SK-N-MC (cell line): ENCODE data around the gene RCVRN.

Experiments
- DNase-seq: peaks from one replicate; pipeline ENCODE4 v3.0.0-alpha.2; 2011; ENCODE audit warnings: low read depth, low spot score
- H3K27ac ChIP-seq: fragments of 200-600 bp; sonication (generic); 2 replicates; pipeline ENCODE4 v1.5.1; 2016; ENCODE audit warnings: mixed run types
- H3K36me3 ChIP-seq: fragments of 200-600 bp; sonication (generic); 2 replicates; pipeline ENCODE4 v1.6.1; 2017; ENCODE audit warnings: antibody characterized with exemption, low read length, mixed read lengths; ENCODE audit not compliant: insufficient read depth
- H3K4me3 ChIP-seq: fragments of 200-600 bp; sonication (generic); 2 replicates; pipeline ENCODE4 v1.5.1; 2016
- H3K9ac ChIP-seq: fragments of 200-600 bp; sonication (generic); 2 replicates; pipeline ENCODE4 v1.8.0; 2017; ENCODE audit warnings: mixed run types, mixed read lengths; ENCODE audit not compliant: insufficient read length
- H3K9me3 ChIP-seq: fragments of 200-600 bp; sonication (generic); 2 replicates; pipeline ENCODE4 v1.6.1; 2017; ENCODE audit warnings: low read depth, mild to moderate bottlenecking, antibody characterized with exemption, low read length, moderate library complexity, mixed read lengths
- EZH2 ChIP-seq: fragments of 200-600 bp; sonication (generic); IDR thresholded peaks from one replicate; pipeline ENCODE4 v1.6.1; 2017; ENCODE audit warnings: antibody characterized with exemption
- FOXP2 ChIP-seq: optimal IDR thresholded peaks from 2 replicates; pipeline ENCODE3; 2011; ENCODE audit warnings: mild to moderate bottlenecking, moderate library complexity; ENCODE audit not compliant: insufficient read depth; ENCODE audit errors: extremely low read length, control extremely low read depth
- POLR2AphosphoS5 ChIP-seq: IDR thresholded peaks from 2 replicates; pipeline ENCODE4 v1.6.1; 2012; ENCODE audit warnings: mild to moderate bottlenecking, low read depth, low read length, borderline replicate concordance

RCVRN gene

DNA sequence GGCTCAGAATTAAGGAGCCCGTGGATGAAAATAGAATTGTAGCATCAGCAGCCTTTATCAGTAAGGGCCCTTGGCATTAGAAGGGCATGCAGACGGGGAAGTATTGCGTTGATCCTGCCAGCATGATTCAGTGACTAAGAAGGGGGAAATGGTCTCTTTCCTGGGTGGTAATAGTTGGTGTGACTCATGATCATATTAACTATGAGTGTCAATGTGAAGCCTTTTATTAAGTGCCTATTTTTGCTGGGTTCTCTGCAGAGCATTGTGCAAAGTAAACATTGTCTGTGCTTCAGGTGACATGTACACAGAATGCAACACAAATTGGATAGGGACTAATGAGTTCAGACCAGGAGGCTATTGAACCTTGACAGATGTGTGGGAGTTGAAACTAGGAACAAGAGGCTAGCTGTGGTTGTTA, 24.5 kb downstream of the RCVRN start:
- no peak overlapping the region for H3K27ac ChIP-seq
- no peak for DNase-seq
- H3K9me3 ChIP-seq: no peaks in the 10 kb centered on the region
- TF ChIP-seq POLR2AphosphoS5: no peak
- H3K36me3 ChIP-seq: no peaks in the 10 kb centered on the region
- H3K9ac ChIP-seq: no peak overlapping the region
- no peak overlapping the region for H3K4me3 ChIP-seq

DNA sequence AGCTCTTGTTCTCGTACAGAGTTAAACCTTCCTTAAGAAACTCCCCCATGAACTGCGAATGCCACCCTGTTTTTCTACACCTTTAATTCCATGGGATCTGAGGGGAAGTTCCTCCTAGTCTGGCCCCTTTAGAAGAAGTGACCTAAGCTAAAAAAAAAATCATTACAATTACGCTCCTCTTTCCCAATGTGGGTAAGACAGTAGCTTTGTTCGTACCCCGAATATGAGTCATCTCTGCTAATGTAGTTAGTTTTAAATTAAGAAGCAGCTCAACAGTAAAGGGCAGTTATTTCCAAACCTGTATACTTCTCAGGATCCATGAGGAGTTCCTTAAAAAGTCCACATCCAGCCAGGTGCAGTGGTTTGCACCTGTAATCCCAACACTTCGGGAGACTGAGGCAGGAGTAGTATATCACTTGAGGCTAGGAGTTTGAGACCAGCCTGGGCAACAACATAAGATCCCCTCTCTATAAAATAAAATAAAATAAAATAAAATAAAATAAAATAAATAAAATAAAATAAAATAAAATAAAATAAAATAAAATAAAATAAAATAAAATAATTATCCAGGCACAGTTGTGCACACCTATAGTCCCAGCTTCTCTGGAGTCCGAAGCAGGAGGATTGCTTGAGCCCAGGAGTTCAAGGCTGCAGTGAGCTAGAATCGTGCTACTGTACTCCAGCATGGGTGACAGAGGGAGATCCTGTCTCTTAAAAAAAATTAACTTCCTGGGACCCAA, 26.1 kb downstream of the RCVRN start:
- DNase-seq: no peak
- Histone ChIP-seq H3K36me3 (no peaks in the 10 kb centered on the region), H3K4me3 (no peak overlapping the region), H3K27ac (no peak overlapping the region), H3K9ac (no peak overlapping the region), H3K9me3 (no peaks in the 10 kb centered on the region)
- TF ChIP-seq EZH2 (no peak), FOXP2 (no peak), POLR2AphosphoS5 (no peak)

DNA sequence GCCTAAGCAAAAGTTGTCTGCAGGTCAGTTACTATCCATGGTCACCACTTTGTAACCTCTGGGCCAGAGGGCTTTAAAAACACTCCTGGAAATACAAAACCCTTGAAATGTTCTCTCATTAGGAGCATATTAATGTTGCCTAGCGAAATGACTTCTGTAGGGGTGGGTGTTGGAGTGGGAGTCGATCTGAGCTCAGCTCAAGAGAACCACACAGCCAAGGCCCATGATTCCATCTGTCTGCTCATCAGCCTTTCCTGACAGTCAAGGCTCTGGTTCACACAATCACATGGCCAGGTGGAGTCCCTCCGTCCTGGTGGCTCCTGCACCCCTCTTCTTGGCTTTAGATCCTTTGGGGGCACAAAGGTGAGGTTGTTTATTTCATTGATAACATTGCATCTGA, 26.7 kb downstream of the RCVRN start:
- no peak overlapping the region for H3K9ac ChIP-seq
- H3K36me3 ChIP-seq: no peaks in the 10 kb centered on the region
- no peaks in the 10 kb centered on the region for H3K9me3 ChIP-seq
- no peak for TF ChIP-seq EZH2
- TF ChIP-seq POLR2AphosphoS5: no peak
- TF ChIP-seq FOXP2: no peak
- no peak overlapping the region for H3K4me3 ChIP-seq
- DNase-seq: no peak
- no peak overlapping the region for H3K27ac ChIP-seq

DNA sequence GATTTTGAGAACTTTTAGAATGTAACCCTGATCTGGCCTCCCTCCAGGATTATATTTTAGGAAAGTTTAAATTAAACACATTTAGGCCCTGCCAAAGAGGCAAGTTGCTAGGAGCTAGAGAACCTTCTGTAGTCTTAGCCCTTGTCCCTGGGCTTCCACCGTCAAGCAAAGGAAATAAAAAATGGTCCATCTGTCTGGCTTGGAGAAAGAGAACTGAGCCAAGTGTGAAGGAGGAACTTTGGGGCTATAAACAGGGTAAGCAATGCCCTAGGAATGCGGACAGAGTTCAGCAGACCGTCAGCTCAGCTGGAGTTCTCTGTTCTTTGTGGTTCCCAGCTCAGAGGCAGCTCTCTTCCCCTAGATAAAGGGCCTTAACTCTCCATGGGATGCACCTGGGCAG, 29.6 kb downstream of the RCVRN start:
- Histone ChIP-seq H3K9me3 (no peaks in the 10 kb centered on the region), H3K4me3 (no peak overlapping the region), H3K9ac (no peak overlapping the region), H3K36me3 (no peaks in the 10 kb centered on the region), H3K27ac (no peak overlapping the region)
- no peak for DNase-seq
- TF ChIP-seq FOXP2 (no peak), POLR2AphosphoS5 (no peak), EZH2 (no peak)

DNA sequence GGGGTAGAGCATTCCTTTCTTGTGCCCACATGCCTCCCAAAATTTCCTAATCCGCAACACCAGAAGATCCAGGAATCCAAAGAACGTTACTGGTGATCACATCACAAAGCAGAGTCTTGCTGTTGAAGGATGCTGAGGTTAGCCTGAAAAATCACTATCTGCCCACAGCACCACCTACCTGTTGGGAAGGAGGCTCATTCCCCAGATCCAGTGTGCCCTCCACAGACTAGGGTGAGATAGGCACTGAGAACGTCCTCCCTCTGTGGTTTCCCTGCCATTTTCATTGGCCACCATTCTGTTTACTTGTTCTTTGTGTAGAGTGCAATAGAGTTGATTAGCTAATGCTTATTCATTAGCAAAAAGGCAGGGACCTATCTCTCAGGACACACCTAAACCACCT, 30.3 kb downstream of the RCVRN start:
- Histone ChIP-seq H3K36me3 (no peaks in the 10 kb centered on the region), H3K27ac (no peak overlapping the region), H3K9ac (no peak overlapping the region), H3K4me3 (no peak overlapping the region), H3K9me3 (no peaks in the 10 kb centered on the region)
- DNase-seq: no peak
- no peak for TF ChIP-seq FOXP2
- no peak for TF ChIP-seq EZH2
- no peak for TF ChIP-seq POLR2AphosphoS5

DNA sequence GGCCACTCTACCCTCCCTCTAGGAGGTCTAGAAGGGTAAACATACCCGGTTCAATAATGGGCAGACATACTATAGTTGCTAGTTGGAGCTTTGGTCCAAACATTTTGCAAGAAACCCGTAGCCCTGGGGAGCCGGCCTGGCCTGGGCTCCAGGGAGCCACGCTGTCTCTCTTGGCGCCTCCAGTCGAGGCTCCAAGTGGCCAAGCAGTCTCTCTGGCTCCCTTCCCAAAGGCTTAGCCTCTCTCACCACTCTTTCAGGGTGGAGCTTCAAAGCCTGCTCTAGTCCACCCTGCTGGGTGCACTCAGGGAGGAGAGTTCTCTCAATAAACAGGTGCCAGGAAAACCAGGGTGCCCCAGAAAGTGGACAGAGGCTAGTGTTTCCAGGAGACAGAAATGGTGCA, 32.2 kb downstream of the RCVRN start:
- no peak overlapping the region for H3K4me3 ChIP-seq
- TF ChIP-seq EZH2: no peak
- no peak for TF ChIP-seq FOXP2
- no peak for TF ChIP-seq POLR2AphosphoS5
- no peak overlapping the region for H3K27ac ChIP-seq
- H3K9me3 ChIP-seq: no peaks in the 10 kb centered on the region
- H3K9ac ChIP-seq: no peak overlapping the region
- DNase-seq: no peak
- no peaks in the 10 kb centered on the region for H3K36me3 ChIP-seq

DNA sequence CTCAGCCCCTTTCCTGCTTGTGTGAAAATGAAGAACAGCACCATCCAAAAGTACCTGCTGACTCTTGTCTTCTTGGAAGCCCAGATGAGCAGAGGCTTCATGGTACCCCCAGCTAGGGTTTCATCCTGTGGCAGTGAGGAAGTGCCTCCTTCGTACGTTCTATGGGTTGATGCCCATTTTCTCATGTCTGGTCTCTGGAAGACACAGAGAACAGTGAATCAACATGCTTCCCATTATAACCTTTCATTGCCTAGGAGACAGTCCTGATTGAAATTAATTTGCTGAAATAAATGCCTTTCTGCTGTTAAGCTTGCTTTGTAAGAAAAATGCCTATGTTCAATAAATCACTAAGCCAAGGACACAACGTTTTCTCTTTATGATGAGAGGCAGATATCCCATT, 36.5 kb downstream of the RCVRN start:
- DNase-seq: no peak
- no peaks in the 10 kb centered on the region for H3K9me3 ChIP-seq
- H3K36me3 ChIP-seq: no peaks in the 10 kb centered on the region
- no peak overlapping the region for H3K4me3 ChIP-seq
- TF ChIP-seq EZH2 (no peak), FOXP2 (no peak), POLR2AphosphoS5 (no peak)
- no peak overlapping the region for H3K27ac ChIP-seq
- no peak overlapping the region for H3K9ac ChIP-seq

DNA sequence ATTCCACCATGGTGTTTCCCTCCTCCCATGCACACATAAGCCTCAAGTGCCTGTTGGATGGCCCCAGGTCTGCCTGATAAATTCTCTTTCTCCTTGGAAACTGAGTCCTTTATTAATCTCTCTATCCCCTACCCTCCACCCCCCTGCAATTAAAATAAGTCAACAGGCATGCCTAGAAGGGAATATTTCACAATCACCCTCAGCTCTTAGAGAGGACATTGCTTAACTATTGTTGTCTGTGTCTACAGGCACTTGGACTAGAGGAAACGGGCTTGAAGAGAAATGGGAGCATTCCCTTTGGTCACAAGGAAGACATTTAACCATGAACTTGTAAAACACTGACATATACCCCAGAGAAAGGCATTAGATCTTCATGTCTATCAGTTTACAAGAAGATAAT, 39.5 kb downstream of the RCVRN start:
- Histone ChIP-seq H3K4me3 (no peak overlapping the region), H3K36me3 (no peaks in the 10 kb centered on the region), H3K9ac (no peak overlapping the region), H3K9me3 (no peaks in the 10 kb centered on the region), H3K27ac (no peak overlapping the region)
- DNase-seq: no peak
- no peak for TF ChIP-seq EZH2
- TF ChIP-seq POLR2AphosphoS5: no peak
- no peak for TF ChIP-seq FOXP2

DNA sequence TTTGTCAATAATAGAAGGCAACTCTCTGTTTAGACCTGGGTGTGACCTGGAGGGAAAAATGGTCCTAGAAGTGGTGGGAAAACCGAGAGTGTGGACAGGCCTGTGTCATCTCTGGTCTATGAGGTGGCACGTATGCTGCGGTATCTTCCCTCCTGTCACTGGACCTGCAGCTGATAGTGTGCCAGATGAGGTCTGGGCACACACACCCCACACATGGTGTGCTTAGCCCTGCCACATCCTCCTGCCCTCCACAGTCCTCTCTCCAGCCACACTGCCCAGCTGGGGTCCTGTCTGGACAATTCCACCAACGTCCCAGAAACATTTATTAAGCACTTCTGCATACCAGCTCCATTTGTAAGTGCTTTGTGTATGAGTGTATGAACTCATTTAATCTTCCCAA, 42.1 kb downstream of the RCVRN start:
- Histone ChIP-seq H3K9ac (no peak overlapping the region), H3K9me3 (no peaks in the 10 kb centered on the region; the same call in 1 of the 2 replicates), H3K4me3 (no peak overlapping the region), H3K36me3 (no peaks in the 10 kb centered on the region), H3K27ac (no peak overlapping the region)
- no peak for DNase-seq
- TF ChIP-seq POLR2AphosphoS5: no peak
- TF ChIP-seq FOXP2: no peak
- TF ChIP-seq EZH2: no peak

DNA sequence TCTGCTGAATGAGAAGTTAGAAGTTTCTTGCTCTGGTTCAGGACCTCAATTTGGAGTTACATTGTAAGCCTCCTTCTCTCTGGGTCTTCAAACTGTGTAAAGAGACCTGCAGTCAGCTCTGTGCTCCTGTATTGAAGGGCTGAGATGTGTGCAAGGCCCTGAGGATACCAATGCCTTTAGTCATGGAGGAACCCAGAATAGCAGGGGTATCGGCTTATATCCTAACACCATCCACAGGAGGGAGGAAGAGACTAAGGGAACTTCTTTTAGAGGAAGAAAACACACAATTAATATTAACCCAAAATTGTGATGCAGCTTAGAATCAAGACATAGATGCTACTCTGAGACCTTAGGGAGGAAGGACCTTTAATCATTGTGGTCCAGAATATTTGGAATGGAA, 42.9 kb downstream of the RCVRN start:
- H3K9ac ChIP-seq: no peak overlapping the region
- H3K9me3 ChIP-seq: no peaks in the 10 kb centered on the region; the same call in 1 of the 2 replicates
- DNase-seq: no peak
- no peak overlapping the region for H3K4me3 ChIP-seq
- H3K27ac ChIP-seq: no peak overlapping the region
- TF ChIP-seq EZH2 (no peak), FOXP2 (no peak), POLR2AphosphoS5 (no peak)
- H3K36me3 ChIP-seq: no peaks in the 10 kb centered on the region
